Measurements from ENCODE around the gene PAX8. TPM values are rescaled to one million over a fixed set of nuclear protein-coding genes. Genes with fewer than 3 reads are reported as not detected.
A peak's percentile ranks its signal among the peaks of the same experiment; 100 is the strongest.

PAX8 gene
- total RNA-seq, 3 donors from 2014 or later, result under 0.01 to 2.6 (median 1.0) TPM

- no peak for DNase-seq (ENCODE audit: low spot score in 2 of 2)
- Histone ChIP-seq H3K36me3 (no peaks in the 10 kb centered on the region), H3K27me3 (peaks cover 9 to 76% of the 10 kb centered on the region in 2 donors), H3K27ac (no peak overlapping the region), H3K4me3 (no peak overlapping the region), H3K4me1 (peaks cover 0 to 3% of the 10 kb centered on the region in 2 donors), H3K9me3 (no peaks in the 10 kb centered on the region)
- intact Hi-C loops (cut with DNase I; ENCODE audit: low total_unique reads), result no loop called here
- TF ChIP-seq CTCF (IDR thresholded peaks at IDR 0.05) (peak in 1 of 3 donors; percentile 8), POLR2A (IDR thresholded peaks at IDR 0.05) (no peak)
Observed at GRCh38 chr2:113273027-113273551, 5.6 kb downstream of the PAX8 start.

GRCh38 chr2:113272477-113272876 is 6.2 kb downstream of the PAX8 start:
- Histone ChIP-seq H3K36me3 (no peaks in the 10 kb centered on the region), H3K27me3 (peaks cover 6 to 70% of the 10 kb centered on the region in 2 donors), H3K4me3 (no peak overlapping the region), H3K27ac (no peak overlapping the region), H3K9me3 (no peaks in the 10 kb centered on the region), H3K4me1 (peaks cover 0 to 3% of the 10 kb centered on the region in 2 donors)
- DNase-seq (ENCODE audit: low spot score in 2 of 2), result no peak
- TF ChIP-seq POLR2A (IDR thresholded peaks at IDR 0.05) (no peak), CTCF (IDR thresholded peaks at IDR 0.05) (no peak), POLR2AphosphoS5 (IDR thresholded peaks at IDR 0.05) (no peak)
- intact Hi-C loops (cut with DNase I; ENCODE audit: low total_unique reads), result no loop called here

GRCh38 chr2:113268621-113269360 is 9.9 kb downstream of the PAX8 start:
- no peak for TF ChIP-seq POLR2AphosphoS5 (IDR thresholded peaks at IDR 0.05)
- TF ChIP-seq CTCF (IDR thresholded peaks at IDR 0.05), result no peak
- no peak for TF ChIP-seq POLR2A (IDR thresholded peaks at IDR 0.05)
- peaks cover 0 to 34% of the 10 kb centered on the region in 2 donors for H3K27me3 ChIP-seq
- H3K9me3 ChIP-seq, result no peaks in the 10 kb centered on the region
- no peaks in the 10 kb centered on the region for H3K36me3 ChIP-seq
- no peaks in the 10 kb centered on the region for H3K4me1 ChIP-seq
- H3K4me3 ChIP-seq, result no peak overlapping the region
- DNase-seq (ENCODE audit: low spot score in 2 of 2), result no peak
- no peak overlapping the region for H3K27ac ChIP-seq
- intact Hi-C loops (cut with DNase I; ENCODE audit: low total_unique reads), result no loop called here

- Histone ChIP-seq H3K27me3 (peaks cover 0 to 13% of the 10 kb centered on the region in 2 donors), H3K27ac (no peak overlapping the region), H3K4me3 (no peak overlapping the region), H3K36me3 (no peaks in the 10 kb centered on the region), H3K4me1 (no peaks in the 10 kb centered on the region), H3K9me3 (no peaks in the 10 kb centered on the region)
- no peak for TF ChIP-seq POLR2AphosphoS5 (IDR thresholded peaks at IDR 0.05)
- no peak for TF ChIP-seq POLR2A (IDR thresholded peaks at IDR 0.05)
- no peak for TF ChIP-seq CTCF (IDR thresholded peaks at IDR 0.05)
- intact Hi-C loops (cut with DNase I; ENCODE audit: low total_unique reads), result no loop called here
- no peak for DNase-seq (ENCODE audit: low spot score in 2 of 2)
Observed at GRCh38 chr2:113266431-113266830, 12.3 kb downstream of the PAX8 start.

GRCh38 chr2:113264713-113265403 is 13.9 kb downstream of the PAX8 start:
- no peaks in the 10 kb centered on the region for H3K27me3 ChIP-seq
- H3K4me1 ChIP-seq, result no peaks in the 10 kb centered on the region
- no peaks in the 10 kb centered on the region for H3K9me3 ChIP-seq
- TF ChIP-seq POLR2AphosphoS5 (IDR thresholded peaks at IDR 0.05) (no peak), POLR2A (IDR thresholded peaks at IDR 0.05) (no peak), CTCF (IDR thresholded peaks at IDR 0.05) (no peak)
- DNase-seq (ENCODE audit: low spot score in 2 of 2), result no peak
- no peak overlapping the region for H3K27ac ChIP-seq
- H3K36me3 ChIP-seq, result no peaks in the 10 kb centered on the region
- H3K4me3 ChIP-seq, result no peak overlapping the region
- intact Hi-C loops (cut with DNase I; ENCODE audit: low total_unique reads), result no loop called here
